ENCODE results near the gene HDAC1.
"Not testable (repeated sequence)": the region's sequence is repeated elsewhere in the genome, so short reads cannot be mapped to it uniquely, and the experiment has no call there.

HDAC1 gene

DNA sequence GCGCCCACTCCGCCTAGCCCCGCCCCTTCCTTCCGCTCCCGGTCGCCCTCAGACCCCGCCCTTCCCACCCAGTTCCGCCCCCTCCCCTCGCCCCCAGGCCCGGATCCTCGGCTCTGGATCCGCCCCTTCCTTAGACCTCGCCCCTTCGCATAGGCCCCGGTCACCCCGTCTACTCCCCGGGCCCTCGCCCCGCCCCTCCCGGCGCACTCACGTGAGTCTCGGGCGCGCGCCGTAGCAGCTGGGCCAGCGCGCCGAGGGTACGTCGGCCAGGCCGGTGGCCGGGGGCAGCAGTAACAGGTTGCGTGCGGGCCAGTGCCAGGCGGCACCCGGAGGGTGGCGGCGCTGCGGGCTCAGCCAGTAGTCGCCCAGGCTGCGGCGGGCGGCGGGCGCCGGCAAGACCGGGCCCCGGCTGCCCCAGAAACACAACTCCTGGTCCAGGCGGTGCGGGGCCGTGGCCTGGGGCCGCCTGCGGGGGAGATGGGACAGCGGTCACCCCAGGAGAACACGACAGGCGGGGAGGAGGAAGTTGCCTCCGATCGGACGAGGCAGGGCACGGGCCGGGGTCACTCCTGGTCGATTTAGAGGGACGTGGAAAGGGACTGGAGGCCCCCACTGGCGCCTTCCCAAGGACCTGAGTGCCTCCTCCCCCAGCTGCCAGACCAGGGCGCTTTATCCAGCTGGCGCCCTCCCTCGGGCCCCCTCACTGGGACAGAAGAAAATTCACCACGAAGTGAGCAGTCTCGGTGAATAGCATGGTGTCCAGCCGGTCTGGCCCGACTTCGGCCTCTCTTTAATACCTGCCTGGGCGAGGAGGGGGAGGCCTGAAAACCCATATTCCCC lies 59.7 kb downstream of the HDAC1 start:
- DNase-seq, result peak; percentile 99

DNA sequence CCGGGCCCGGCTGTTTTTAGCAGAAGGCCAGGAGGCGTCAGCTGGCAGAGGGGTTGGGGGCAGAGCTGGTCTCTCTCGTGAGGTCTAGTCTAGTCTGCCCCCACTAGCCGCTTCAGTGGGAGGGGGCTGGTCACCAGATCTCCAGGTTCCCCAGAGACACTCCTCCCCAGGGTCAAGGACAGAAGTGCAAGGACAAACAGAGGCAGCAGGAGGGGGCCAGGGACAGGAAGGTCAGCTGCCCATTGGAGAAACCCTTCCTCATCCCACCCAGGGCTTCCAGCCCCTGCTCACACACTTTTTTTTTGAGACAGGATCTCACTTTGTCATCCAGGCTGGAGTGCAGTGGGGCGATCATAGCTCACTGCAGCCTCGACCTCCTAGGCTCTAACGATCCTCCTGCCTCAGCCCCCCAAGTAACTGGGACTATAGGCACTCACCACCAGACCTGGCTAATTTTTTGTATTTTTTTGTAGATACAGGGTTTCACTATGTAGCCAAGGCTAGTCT lies 60.4 kb downstream of the HDAC1 start:
- no peak for DNase-seq

DNA sequence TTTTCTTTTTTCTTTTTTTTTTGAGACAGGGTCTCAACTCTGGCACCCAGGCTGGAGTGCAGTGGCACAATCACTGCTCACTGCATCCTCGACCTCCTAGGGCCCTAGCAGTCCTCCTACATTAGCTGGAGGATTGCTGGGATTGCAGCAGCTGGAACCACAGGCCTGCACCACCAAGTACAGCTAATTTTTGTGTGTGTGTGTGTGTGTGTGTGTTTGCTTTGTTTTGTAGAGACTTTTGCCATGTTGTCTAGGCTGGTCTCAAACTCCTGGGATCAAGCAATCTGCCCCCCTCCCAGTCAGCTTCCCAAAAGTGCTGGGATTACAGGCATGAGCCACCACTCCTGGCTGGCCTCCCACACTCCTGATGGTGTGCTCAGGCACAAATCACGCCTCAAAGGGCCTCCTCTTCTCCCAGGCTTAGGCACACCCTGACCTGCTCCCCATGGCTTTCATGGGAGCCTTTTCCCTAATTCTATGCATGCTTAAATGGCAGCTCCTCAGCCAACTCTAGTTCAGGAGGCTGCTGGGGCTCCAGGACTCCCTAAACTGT lies 61.0 kb downstream of the HDAC1 start:
- DNase-seq, result peak; percentile 34

DNA sequence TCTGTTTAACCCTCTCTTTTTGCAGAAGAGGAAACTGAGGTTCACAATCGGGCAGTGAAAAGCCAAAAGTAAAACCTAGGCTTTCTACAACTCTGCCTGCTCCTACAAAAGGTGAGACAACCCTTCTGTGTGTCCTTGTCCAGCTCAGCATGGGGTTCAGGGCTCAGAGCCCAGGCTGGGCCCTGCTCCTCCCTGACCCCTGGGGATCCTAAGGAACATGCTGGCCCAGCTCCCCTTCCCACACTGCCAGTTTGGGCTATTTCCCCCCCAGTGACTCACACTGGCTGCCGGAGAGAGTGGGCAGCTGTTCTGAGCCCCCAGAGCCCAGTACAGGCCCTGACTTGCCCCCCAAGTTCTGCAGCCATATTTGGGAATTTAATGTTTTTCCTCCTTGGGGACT lies 61.5 kb downstream of the HDAC1 start:
- no peak for DNase-seq

DNA sequence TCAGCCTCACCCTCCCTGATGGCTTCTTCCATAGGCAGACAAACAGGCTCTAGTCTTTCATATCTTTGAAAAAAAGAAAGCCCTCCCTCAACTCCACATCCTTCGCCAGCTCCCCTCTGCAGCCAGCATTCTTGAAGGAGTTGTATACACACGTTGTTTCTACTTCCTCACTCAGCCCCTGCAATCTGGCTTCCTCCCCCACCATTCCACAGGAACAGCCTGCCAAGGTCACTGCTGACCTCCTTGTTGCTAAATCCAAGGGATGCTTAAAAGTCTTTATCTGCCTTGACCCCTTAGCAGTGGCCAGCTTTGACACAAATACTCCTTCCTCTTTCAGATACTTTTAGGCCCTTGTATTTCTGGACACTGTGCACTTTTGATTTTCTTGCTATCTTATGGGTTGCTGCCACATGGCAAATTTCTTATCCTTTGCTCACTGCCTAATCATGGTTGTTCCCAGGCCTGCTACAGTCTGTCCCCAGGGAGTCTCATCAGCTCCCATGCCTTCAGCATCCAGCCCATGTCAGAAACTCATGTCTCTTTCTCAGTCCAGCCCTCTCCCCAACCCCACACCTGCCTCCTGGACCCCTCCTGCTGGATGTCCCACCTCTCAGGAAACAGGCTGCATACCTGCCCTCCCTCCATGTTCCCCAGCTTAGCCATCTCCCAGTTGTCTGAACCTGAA lies 62.1 kb downstream of the HDAC1 start:
- no peak for DNase-seq

DNA sequence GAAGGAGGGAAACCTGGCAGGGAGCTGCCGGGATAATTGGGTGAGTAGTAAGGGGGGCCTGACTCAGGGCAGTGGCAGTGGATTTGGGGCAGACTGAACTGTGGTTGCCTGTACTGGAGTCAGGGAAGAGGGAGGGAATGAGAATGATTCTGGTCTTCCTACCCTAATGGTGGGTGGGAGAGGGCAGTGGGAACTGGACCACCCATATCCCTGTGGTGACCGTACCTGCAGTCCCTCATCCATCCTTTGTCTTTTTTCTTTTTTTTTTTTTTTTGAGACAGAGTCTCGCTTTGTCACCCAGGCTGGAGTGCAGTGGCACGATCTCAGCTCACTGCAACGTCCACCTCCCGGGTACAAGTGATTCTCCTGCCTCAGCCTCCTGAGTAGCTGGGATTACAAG lies 63.9 kb downstream of the HDAC1 start:
- not testable (repeated sequence) for DNase-seq

- DNase-seq, result no peak
Observed at GRCh38 chr1:32356478-32356877, 64.6 kb downstream of the HDAC1 start.

DNA sequence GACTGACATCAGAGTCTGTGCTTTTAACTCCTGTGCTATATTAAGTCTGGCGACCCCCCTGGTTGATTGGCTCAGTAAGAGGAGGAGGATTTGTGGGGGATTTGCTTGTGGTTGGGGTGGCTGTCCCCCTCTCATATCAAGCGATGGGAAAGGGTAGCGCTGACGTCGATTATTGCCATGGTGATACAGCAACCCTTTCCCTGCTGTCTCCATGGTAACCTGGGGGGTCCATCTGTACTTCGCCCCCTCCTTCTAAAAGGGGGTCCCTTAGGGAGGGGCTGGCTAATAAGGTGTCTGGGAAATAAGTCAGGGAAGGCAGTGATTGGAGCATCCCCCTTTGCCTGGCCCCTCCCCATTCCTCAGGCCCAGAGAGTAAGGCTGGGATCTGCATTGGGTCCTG lies 65.7 kb downstream of the HDAC1 start:
- DNase-seq, result no peak

GRCh38 chr1:32358435-32358834 lies 66.6 kb downstream of the HDAC1 start:
- no peak for DNase-seq

DNA sequence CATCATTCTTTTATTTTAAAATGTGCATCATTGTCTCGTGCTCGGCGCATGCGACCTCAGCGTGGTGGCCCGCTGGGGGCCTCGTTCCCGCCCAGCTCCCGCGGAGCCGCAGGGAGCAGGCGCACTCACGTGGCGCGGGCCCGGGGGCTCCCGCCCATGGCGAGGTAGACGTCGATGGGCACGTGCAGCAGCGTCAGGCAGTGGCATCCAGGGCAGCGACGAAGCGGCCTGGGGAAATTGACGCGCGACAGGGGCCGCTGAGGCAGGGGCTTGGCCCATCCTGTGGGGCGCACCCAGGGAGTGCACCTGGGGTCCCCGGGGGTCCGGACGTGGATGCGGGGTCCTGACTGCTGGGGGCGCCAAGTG lies 69.4 kb downstream of the HDAC1 start:
- peak; percentile 48 for DNase-seq

DNA sequence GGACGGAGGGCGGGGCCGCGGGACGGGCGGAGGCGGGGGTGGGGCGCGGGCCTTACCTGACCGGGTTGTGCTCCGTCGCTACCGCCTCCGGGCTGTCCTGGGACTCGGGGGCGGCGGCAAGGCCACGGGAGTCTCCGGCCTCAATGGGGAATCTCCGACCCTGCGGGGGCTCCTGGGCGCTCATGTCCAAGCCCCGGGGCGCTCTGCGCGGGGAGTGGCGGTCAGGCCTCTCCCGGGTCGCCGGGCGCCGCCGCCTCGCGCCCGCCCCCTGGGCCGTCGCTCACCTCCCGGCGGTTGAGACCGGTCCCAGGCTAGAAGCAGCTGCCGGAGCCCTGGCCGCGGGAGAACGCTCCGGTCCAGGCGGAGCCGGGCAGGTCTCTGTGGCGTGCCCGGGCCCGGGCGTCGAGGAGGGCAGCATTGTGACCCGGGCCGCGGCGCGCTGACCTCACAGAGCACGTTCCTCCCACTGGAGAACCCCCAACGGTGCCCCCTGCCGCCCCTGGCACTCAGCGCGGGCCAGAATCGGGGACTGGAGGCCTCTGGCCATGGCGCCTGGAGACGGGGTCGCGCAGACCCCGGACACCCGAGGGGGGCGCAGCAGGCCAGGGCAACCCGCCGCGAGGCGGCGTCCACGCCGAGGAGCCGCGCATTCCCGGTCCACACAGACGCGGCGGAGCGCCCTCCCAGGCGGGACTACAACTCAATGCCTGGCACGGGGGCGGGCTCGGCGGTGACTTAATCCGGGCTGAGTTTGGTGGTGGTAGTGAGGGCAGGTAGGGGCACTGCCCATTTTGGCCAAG lies 70.0 kb downstream of the HDAC1 start:
- peak; percentile 83 for DNase-seq

- DNase-seq, result peak; percentile 67
Observed at GRCh38 chr1:32362474-32363313, 70.8 kb downstream of the HDAC1 start, which contains the start of the genes FAM229A and TSSK3. Gene FAM229A, minus strand, starts transcription at chr1:32362485. Its CDS starts 394 bp downstream, at chr1:32362091. Gene TSSK3, plus strand, starts transcription at chr1:32362539. Its CDS starts 163 bp downstream, at chr1:32362702.

- DNase-seq, result no peak
Observed at GRCh38 chr1:32363713-32364112, 71.8 kb downstream of the HDAC1 start.

- no peak for DNase-seq
Observed at GRCh38 chr1:32364836-32365235, 73.0 kb downstream of the HDAC1 start.

DNA sequence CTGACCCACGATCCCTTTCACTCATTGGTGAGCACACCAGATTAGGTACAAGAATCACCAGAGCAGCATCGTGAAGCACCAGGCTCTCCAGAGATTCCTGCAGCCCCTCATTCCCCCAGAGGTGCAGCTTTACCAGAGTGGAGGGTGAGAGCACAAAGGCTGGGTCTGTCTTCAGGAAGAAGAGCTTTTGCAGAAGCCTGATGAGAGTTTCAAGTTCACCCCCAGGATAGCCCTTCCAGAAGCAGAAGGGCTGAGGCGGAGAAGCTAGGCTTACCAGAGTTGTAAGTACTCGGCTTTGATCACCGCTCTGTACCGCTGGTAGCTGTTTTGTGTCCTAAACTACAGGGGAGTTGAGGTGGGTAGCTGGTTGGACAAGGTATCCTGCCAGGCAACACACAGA lies 73.6 kb downstream of the HDAC1 start:
- no peak for DNase-seq

- no peak for DNase-seq
Observed at GRCh38 chr1:32367912-32368635, 76.2 kb downstream of the HDAC1 start.

DNA sequence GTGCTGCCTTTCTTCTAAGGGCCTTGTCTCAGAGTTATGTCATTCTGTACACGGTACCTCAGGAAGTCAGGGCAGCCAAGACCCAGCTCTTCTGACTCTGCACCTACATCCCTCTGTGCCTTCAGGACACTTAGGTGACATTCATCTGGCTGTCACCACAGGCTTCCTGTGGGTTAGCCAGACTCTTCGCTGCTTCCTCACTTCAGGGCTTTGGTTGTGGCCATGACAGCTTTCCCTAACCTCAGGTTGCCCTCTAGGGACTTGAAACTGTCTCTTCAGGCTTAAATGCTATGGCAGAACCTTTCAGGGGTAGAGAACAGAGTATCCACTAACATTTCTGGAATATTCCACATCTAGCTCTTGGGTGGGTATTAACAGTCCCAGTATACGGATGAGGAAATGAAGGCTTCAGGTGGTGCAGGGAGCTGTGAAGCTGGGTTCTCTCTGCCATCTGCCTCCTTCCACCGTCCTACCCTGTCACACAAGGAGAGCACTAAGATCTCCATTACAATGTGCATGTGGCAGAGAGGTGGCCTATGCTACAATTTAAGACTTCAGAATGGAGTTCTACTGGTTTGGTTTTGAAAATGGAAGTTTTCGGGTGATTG lies 80.4 kb downstream of the HDAC1 start:
- DNase-seq, result no peak

GRCh38 chr1:32373996-32374592 lies 82.2 kb downstream of the HDAC1 start:
- DNase-seq, result no peak

GRCh38 chr1:32376199-32376598 lies 84.3 kb downstream of the HDAC1 start:
- DNase-seq, result no peak

GRCh38 chr1:32377541-32378220 lies 85.8 kb downstream of the HDAC1 start:
- no peak for DNase-seq
